ENCODE data around the gene USB1.

The USB1 gene

DNA sequence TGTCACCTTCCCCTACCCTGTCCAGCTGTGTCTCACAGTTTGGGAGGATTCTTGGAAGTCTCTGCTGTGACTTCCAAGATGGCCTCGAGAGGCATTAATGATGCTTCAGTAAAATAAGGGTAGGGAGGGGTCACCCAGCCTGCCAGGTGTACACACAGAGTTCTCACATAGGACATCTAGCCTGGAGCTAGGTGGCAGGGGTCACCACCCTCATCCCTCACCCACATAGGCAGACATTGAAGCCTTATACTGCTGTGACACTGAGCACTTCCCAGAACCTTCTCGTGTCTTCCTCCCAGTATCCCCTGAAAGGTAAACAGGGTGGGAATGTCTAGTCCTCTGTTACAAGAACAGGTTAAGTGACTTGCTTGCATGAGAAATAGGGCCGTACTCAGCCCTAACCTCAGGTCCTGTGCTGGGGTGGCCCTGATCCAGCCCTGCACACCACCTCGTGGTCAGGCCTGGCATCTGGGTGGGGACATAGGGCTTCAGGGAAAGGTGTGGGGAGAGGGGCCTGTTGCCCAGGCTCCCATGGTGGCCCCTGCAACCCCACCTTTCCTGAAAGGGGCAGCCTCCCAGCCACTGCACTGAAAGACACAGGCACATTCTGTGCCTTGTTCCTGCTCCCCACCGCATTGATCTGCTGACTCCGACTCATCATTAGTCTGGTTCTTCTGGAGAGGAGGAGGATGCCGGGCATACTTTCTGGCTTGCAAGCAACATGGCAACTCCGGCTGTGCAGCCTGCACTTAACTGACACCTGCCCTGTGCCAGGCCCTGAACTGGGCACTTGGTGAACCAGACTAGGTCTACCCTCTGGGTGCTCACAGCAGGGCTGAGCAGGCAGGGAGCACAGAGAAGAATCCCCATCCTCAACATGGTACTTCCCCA, 20.7 kb downstream of the USB1 start:
- DNase-seq, result no peak

DNA sequence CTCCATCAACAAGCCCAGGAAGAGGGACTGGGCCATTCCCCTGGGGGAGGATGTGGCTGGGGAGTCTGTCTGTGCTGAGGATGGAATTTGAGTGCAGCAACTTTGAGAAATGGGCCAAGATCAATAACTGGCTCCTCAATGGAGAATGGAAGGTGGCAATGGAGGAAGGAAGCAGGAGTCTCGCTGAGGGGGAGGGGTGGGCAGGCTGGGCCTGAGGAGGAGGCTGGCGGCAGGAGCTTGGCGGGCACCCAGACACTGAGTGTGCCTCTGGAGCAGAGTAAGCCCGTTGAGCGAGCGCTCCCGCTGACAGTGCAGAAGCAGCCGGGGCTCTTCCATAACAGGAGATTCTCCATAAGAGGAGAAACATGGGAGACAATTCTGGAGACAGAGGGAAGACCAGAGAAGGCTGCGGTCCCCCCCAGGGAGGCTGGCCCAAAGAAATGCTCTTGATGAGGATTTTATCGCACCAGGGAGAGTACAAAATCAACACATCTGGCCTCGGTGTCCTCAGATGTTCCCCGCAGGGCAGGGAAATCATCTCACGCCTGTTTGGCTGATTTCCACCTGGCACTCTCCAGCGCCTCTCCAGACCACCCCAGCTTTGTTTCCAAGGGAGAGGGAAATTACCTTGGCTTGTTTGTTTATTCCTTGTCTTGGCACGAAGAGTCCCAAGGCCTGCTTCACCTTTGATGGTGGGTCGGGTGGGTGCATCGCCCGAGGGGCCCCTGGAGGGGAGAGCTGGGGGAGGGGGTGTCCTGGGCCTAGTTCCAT, 21.6 kb downstream of the USB1 start:
- DNase-seq, result no peak

DNA sequence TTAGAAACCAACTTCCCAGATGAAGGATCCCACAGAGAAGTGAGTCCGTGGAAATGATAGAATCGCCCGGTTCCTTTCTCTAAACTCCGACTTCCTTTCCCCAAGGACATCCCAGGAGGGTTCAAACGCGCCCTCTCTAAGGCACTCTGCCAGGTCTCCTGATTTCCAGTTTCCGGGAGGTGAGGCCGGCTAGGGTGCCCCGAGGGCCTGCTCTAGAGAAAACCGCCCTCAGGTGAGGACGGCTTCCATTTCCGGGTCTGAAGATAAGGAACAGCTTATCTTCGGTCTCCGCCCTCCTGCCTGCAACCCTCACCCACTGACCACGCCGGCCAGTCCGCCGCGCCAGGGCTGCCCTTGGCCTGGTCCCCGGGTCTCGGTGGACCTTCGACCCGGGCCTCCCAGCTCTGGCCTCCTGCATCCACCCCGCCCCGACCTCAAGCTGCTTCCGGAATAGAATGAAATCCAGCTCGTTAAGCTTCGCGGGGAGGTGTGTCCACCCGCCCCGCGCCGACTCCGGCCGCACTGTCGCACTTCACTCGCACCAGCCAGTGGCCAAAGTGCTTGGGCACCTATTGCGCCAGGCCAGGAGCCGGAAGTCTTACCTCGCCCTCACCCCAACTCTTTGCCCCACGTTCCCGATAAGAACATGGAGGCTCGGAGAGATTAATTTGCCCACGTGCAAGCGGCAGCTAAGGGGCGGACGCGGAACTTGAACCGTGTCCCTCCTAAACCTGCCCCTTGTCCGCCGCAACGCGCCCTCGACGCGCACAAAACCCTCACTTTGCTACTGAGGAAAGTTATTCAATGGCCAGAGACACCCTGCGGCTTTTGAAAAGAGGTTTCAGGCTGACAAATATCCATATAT, 23.5 kb downstream of the USB1 start:
- DNase-seq, result no peak

GRCh38 chr16:58025351-58026138, 24.3 kb downstream of the USB1 start, which contains the start of gene MMP15:
Gene MMP15 (plus strand): TSS chr16:58025754. CDS start chr16:58026351, 597 bp downstream.
- peak; percentile 41 for DNase-seq

DNA sequence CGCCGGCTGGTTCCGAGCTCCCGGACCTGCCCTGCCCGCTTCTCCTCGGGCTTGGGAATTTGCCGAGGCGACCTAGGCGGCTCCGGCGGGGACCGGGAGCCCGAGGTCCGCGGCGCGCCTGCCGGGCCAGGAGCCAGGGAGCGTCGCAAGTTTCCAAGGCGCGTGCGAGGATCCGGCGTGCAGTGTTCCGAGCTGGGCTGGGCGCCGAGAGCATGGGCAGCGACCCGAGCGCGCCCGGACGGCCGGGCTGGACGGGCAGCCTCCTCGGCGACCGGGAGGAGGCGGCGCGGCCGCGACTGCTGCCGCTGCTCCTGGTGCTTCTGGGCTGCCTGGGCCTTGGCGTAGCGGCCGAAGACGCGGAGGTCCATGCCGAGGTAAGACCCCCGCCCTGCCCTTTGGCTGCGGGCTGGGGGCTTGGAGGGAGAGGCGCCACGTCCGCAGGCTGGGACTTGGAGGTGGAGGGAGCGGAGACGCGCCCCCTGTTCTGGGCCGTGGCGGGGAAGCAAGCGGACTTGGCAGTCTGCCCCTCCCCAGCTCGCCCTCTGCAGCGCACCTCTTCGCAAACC, 25.0 kb downstream of the USB1 start:
- DNase-seq, result peak; percentile 12

GRCh38 chr16:58026705-58027160, 25.5 kb downstream of the USB1 start:
- no peak for DNase-seq

- DNase-seq, result no peak
These were observed 26.1 kb downstream of the USB1 start for GRCh38 chr16:58027161-58027915.

GRCh38 chr16:58027916-58028455, 26.8 kb downstream of the USB1 start:
- no peak for DNase-seq

- no peak for DNase-seq
These were observed 27.4 kb downstream of the USB1 start for GRCh38 chr16:58028541-58029070.

GRCh38 chr16:58029410-58029809, 28.2 kb downstream of the USB1 start:
- no peak for DNase-seq

GRCh38 chr16:58030136-58030840, 29.1 kb downstream of the USB1 start:
- DNase-seq, result no peak

GRCh38 chr16:58031016-58031800, 30.0 kb downstream of the USB1 start:
- no peak for DNase-seq

GRCh38 chr16:58032710-58033293, 31.6 kb downstream of the USB1 start:
- DNase-seq, result no peak

- DNase-seq, result no peak
These were observed 33.0 kb downstream of the USB1 start for GRCh38 chr16:58034128-58034685.

GRCh38 chr16:58034774-58035173, 33.6 kb downstream of the USB1 start:
- no peak for DNase-seq

GRCh38 chr16:58035356-58036170, 34.4 kb downstream of the USB1 start:
- no peak for DNase-seq

GRCh38 chr16:58036943-58037342, 35.7 kb downstream of the USB1 start:
- DNase-seq, result no peak
